OCI-LY3 (cell line): ENCODE measurements around the gene SNTG2.

Source experiments
- H2AFZ ChIP-seq: fragments of 200-600, 300-600 bp; shearing (Covaris generic); 2 replicates; pipeline ENCODE4 v1.6.0; 2014; ENCODE audit warnings: antibody characterized with exemption, low read depth, low read length
- H3K27ac ChIP-seq: fragments of 200-600, 300-600 bp; sonication (generic); 2 replicates; pipeline ENCODE4 v1.5.1; 2014; ENCODE audit warnings: mild to moderate bottlenecking, low read length, moderate library complexity, mixed read lengths
- H3K27me3 ChIP-seq: fragments of 200-600, 300-600 bp; sonication (generic); 2 replicates; pipeline ENCODE4 v1.6.1; 2014; ENCODE audit warnings: low read depth, low read length, mixed read lengths
- H3K36me3 ChIP-seq: fragments of 200-600, 300-600 bp; sonication (generic); replicated peaks from 2 replicates; pipeline ENCODE3; 2014; ENCODE audit warnings: low read depth, low read length, mixed read lengths
- H3K4me1 ChIP-seq: fragments of 300-600, 200-600 bp; sonication (generic); 2 replicates; pipeline ENCODE4 v1.6.1; 2014; ENCODE audit warnings: low read length, mixed read lengths
- H3K4me2 ChIP-seq: fragments of 200-600, 300-600 bp; sonication (generic); 2 replicates; pipeline ENCODE4 v1.6.1; 2014; ENCODE audit warnings: low read length, mixed read lengths
- H3K4me3 ChIP-seq: fragments of 300-600, 200-600 bp; sonication (generic); 2 replicates; pipeline ENCODE4 v1.5.1; 2014; ENCODE audit warnings: antibody characterized with exemption, mild to moderate bottlenecking, low read length, moderate library complexity
- H3K79me2 ChIP-seq: fragments of 300-600, 200-600 bp; shearing (Covaris generic); 2 replicates; pipeline ENCODE4 v1.6.1; 2014; ENCODE audit warnings: mild to moderate bottlenecking, low read length, mixed read lengths
- H3K9ac ChIP-seq: fragments of 300-600, 200-600 bp; shearing (Covaris generic); 2 replicates; pipeline ENCODE4 v1.6.0; 2014; ENCODE audit warnings: mild to moderate bottlenecking, low read length, moderate library complexity
- H3K9me3 ChIP-seq: fragments of 200-600, 300-600 bp; shearing (Covaris generic); 2 replicates; pipeline ENCODE4 v1.6.1; 2014; ENCODE audit warnings: low read length, mixed read lengths; ENCODE audit not compliant: insufficient read depth
- H4K20me1 ChIP-seq: fragments of 200-600, 300-600 bp; sonication (generic); 2 replicates; pipeline ENCODE4 v1.6.1; 2016; ENCODE audit warnings: low read length, mixed read lengths; ENCODE audit not compliant: insufficient read depth
- EZH2phosphoT487 ChIP-seq: fragments of 200-600 bp; shearing (Covaris generic); IDR thresholded peaks from 2 replicates; pipeline ENCODE4 v1.6.1; 2018; ENCODE audit warnings: antibody characterized with exemption, mixed run types, low read depth
- TF ChIP-seq, protein P1 (sequence below): fragments of 200-600, 300-600 bp; sonication (generic); IDR thresholded peaks from 2 replicates; pipeline ENCODE4 v1.5.1; 2014; ENCODE audit warnings: antibody characterized with exemption, low read length, low read depth

Gene SNTG2

DNA sequence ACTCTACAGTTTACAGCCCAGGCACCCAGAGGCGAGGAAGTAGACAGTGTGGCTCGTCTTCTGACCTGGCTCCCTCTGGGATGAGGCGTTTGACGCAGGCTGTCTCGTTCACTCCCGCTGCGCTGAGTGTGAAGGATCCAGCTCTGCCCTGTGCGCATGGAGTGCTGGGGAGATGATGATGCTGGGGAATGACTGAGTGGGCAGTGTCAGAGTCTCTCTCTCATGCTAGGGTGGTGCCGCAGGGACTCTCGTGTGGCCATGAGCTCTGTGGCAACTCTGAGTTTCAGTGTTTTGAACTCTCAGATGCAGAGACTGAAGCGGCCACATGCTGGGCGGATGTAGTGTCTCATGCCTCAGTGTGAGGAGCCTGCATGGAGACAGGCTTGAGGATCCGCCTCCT, 344.3 kb downstream of the SNTG2 start:
- Histone ChIP-seq H4K20me1 (no peaks in the 10 kb centered on the region), H3K27me3 (peaks cover 3% of the 10 kb centered on the region; the same call in 1 of the 2 replicates), H2AFZ (no peak overlapping the region), H3K9ac (no peak overlapping the region), H3K4me2 (no peak overlapping the region), H3K4me1 (no peaks in the 10 kb centered on the region), H3K9me3 (no peaks in the 10 kb centered on the region), H3K27ac (no peak overlapping the region), H3K36me3 (no peaks in the 10 kb centered on the region), H3K79me2 (no peaks in the 10 kb centered on the region), H3K4me3 (no peak overlapping the region)
- TF ChIP-seq EZH2phosphoT487, result no peak
- TF ChIP-seq, protein P1, sequence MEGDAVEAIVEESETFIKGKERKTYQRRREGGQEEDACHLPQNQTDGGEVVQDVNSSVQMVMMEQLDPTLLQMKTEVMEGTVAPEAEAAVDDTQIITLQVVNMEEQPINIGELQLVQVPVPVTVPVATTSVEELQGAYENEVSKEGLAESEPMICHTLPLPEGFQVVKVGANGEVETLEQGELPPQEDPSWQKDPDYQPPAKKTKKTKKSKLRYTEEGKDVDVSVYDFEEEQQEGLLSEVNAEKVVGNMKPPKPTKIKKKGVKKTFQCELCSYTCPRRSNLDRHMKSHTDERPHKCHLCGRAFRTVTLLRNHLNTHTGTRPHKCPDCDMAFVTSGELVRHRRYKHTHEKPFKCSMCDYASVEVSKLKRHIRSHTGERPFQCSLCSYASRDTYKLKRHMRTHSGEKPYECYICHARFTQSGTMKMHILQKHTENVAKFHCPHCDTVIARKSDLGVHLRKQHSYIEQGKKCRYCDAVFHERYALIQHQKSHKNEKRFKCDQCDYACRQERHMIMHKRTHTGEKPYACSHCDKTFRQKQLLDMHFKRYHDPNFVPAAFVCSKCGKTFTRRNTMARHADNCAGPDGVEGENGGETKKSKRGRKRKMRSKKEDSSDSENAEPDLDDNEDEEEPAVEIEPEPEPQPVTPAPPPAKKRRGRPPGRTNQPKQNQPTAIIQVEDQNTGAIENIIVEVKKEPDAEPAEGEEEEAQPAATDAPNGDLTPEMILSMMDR, result no peak

DNA sequence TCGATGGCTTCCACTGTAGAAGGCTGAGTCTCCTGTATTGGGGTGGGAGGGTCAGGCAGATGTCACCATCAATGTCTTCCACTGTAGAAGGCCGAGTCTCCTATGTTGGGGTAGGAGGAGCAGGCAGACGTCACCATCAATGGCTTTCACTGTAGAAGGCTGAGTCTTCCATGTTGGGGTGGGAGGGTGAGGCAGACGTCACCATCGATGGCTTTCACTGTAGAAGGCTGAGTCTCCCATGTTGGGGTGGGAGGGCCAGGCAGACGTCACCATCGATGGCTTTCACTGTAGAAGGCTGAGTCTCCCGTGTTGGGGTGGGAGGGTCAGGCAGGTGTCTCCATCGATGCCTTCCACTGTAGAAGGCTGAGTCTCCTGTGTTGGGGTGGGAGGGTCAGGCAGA, 345.1 kb downstream of the SNTG2 start:
- no peaks in the 10 kb centered on the region for H3K36me3 ChIP-seq
- TF ChIP-seq EZH2phosphoT487, result no peak
- TF ChIP-seq, protein P1, result no peak

DNA sequence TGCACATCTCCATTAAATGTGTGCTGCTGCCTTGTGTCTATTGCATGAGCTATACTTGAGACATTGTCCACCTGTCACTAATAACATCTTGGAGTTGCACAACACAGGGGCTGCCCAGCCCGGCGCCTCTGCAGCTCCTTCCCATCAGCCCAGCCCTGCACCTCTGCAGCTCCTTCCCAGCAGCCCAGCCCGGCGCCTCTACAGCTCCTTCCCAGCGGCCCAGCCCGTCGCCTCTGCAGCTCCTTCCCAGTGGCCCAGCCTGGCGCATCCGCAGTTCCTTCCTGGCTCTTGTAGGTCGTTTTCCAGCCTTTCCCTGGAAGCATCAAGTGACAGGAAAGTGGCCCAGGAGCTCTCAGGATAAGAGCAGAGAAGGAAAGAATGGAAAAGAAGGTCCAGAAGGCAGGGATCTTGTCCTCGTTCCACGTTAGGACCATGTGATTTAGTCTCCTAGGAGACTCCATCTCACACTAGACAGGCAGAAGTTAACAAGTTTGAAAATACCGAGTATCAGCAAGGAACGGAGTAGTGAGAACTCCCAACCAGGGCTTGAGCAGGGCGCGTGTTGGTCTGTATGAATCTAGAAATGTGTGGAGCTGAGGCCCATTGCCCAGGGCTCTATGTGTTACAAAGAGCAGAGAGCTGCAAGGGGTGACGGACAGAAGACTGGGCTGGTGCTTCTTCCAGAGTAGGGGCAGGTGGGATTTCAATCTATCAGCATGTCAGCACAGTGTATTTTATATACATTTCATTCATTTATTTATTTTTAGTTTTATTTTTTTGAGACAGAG, 346.9 kb downstream of the SNTG2 start:
- TF ChIP-seq EZH2phosphoT487, result no peak
- TF ChIP-seq, protein P1, result no peak
- Histone ChIP-seq H3K4me3 (no peak overlapping the region), H3K79me2 (no peaks in the 10 kb centered on the region), H3K36me3 (no peaks in the 10 kb centered on the region), H3K9ac (no peak overlapping the region), H3K27me3 (peaks cover 3% of the 10 kb centered on the region; the same call in 1 of the 2 replicates), H3K4me1 (no peaks in the 10 kb centered on the region), H3K9me3 (no peaks in the 10 kb centered on the region), H2AFZ (no peak overlapping the region), H3K4me2 (no peak overlapping the region), H3K27ac (no peak overlapping the region), H4K20me1 (no peaks in the 10 kb centered on the region)

More for the DNA sequence above, 345.1 kb downstream of the SNTG2 start:
- no peaks in the 10 kb centered on the region for H3K4me1 ChIP-seq
- H3K9ac ChIP-seq, result no peak overlapping the region
- H3K4me2 ChIP-seq, result no peak overlapping the region
- H4K20me1 ChIP-seq, result no peaks in the 10 kb centered on the region
- H3K9me3 ChIP-seq, result no peaks in the 10 kb centered on the region
- no peak overlapping the region for H3K4me3 ChIP-seq
- no peaks in the 10 kb centered on the region for H3K79me2 ChIP-seq
- no peak overlapping the region for H2AFZ ChIP-seq
- H3K27me3 ChIP-seq, result peaks cover 3% of the 10 kb centered on the region; the same call in 1 of the 2 replicates
- H3K27ac ChIP-seq, result no peak overlapping the region

DNA sequence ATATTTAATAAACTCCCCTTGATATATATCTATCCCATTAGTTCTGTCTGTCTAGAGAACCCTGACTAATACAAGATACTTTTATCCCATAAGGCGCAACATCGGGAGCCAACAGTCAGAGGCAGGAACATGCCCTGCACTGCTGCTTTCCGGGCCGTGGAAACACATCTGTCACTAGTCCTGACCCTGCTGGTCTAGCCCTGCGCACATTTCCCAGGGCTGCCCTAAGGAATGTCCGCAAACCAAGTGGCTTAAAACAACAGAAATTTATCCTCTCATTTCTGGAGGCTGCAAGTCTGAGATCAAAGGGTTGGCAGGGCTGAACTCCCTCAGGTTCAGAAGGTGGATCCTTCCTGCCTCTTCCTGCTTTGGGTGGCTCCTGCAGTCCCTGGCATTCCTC, 348.4 kb downstream of the SNTG2 start:
- no peaks in the 10 kb centered on the region for H3K9me3 ChIP-seq
- no peak overlapping the region for H3K4me2 ChIP-seq
- H3K4me3 ChIP-seq, result no peak overlapping the region
- no peaks in the 10 kb centered on the region for H4K20me1 ChIP-seq
- no peak overlapping the region for H3K9ac ChIP-seq
- no peak overlapping the region for H2AFZ ChIP-seq
- H3K27ac ChIP-seq, result no peak overlapping the region
- no peaks in the 10 kb centered on the region for H3K79me2 ChIP-seq
- H3K36me3 ChIP-seq, result no peaks in the 10 kb centered on the region
- no peak for TF ChIP-seq EZH2phosphoT487
- TF ChIP-seq, protein P1, result no peak
- peaks cover 6% of the 10 kb centered on the region; the same call in 1 of the 2 replicates for H3K27me3 ChIP-seq
- H3K4me1 ChIP-seq, result no peaks in the 10 kb centered on the region
